Putamen (tissue), 1 donor: ENCODE measurements around the gene AFTPH.

Experiments used
- DNase-seq: peaks from one replicate; pipeline ENCODE4 v3.0.0-alpha.2; 2016; ENCODE audit warnings: low spot score

Gene AFTPH

DNA sequence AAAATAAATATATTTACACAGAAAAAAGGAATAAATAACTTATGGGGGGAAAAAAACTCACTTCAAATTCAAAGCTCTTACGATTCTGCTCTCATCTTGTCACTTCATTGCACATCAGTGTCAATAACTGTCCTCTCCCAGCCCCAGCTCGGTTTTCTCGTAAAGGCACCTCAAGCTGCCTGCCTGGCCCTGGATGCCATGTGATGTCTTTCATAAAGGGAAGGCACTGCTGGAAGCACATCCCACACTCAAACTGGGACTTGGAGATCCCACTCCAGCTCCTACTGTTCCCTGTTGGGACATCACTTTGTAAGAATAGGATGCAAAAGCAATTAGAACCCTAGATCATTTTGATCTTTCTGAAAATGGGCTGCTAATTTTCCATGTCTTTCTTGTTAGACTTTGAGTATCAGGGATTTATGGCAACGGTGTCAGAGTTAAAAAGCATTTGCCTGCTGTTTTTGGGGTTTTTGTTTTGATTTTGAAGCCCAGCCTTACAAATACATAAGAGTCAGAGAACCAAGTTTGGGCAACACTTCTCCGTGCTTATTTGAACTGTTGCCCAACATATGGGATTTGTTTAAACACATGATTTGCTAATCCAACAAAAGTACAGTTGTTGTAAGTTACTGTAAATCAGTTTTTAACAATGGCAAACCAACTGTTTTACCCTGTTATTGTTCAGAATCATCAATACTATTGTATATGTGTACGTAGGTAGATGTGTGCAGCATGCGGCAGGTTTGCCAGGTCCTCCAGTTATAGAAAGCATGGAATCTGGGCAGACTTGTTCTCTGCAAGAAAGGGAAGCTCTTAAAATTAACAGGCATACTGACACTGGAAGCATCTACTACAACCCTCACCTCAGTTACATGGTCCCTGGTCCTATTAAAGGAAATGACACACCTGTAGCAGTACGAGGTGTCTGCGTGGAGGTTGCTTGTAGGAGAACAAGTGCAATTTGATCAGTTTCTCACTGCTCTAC, 109.0 kb downstream of the AFTPH start:
- no peak for DNase-seq

DNA sequence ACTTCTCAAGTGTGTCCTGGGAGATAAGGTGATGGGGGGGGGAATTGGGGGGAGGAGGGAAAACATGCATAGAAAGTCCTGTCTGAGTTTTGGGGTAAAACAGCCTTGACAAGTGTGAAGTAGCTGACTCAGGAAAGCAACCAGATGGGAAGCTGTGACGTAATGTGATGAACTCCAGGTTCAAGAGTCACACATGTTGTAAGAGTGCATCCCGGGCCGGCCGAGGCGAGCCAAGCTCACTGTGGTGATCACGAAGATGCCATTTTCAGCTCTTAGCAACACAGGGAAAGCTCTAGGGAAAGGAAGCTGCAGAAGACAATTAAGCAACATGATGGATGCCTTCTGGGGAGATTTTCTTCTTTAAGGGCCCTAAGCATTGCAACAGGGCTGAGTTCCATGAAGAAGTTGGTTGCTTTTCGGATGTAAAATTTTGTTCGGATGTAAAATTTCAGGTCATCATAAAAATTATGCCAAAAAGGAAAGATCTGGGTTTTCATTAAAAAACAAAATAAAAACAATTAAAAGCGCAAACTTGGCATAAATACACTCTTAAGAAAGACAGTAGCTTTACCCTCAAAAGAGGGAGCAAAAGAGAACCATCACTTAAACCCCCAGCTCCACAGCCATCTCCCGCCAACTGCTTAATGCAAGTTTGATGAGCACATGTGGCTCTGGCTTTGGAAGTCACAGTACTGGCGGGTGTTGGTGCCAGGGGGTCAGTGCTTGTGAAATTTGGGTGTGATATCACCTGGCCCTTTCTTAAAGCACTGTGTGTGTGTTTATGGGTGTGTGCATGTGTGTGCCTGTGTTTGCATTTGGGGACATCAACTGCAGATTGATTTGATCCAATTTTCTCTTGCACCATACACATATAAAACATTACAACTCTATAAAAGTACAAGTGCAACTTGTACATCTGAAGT, 110.5 kb downstream of the AFTPH start:
- no peak for DNase-seq

DNA sequence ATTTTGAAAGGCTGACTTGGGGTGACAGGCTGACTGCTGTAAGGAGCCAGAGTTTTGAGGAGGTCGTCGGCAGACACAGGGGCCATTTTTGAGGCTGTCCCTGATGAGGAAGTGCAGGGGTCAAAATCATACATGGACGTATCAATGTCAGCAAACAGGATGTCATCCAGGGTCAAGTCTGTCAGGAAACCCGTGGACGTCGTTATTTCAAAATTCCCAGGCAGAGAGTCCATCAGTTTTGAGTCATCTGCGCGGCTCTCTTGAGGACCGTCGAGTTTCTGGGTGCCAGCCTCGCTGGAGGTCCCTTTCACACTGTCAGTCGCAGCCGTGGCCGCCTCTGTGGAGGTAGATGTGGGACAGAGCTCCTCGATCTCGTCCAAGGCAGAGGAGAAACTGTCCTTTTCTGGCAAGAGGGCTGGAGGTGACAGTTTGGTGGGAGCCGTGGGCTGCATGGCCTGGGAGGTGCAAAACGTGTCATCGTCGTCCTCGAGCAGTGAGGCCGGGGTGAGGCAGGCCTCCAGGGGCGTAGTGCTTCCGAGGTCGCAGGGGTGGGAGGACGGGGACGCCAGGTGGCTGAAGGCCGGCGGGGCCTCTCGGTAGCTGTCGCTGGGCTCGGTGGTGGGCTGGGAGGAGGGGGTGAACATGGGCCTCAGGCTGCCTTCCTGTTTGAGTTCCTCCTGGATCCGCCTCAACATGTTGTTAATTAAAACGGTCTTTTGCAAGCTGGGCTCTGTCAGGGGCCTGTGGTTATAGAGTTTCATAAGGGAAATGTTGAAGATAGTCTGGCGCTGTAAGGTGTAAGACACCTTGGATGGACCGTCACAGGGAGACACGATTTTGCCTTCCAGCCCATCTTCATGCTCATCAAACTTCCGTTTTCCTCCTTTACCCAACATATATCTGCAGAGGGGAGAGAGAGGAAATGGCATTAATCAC, 112.1 kb downstream of the AFTPH start:
- DNase-seq, result no peak

DNA sequence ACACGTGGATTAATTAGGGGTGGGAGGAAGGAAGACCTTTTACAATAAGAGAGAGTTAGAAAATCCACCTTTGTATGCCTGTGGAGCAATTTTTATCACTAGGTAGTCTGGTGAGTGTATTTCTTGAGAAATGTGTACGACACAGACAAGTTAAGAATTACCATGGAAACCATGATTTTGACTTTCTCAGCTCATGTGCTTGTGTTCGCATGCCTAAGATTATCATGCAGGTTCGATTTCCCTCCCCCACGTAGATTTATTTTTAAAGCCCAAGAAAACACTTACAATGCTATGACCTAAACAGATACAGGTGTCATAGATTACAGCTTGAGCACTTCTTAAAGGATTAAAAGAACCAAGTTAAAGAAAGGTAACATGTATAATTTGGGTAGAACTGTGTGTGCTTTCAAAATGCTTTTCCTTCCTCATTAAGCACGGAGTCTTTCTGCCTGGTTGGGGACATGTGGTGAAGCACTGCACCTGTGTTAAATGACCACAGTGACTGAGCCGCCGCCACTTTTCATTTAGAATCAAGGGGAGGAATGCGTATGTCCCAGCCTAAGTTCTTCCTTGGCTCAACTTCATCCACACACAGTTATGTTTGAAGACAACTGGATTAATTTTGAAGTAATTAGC, 113.0 kb downstream of the AFTPH start:
- DNase-seq, result no peak

DNA sequence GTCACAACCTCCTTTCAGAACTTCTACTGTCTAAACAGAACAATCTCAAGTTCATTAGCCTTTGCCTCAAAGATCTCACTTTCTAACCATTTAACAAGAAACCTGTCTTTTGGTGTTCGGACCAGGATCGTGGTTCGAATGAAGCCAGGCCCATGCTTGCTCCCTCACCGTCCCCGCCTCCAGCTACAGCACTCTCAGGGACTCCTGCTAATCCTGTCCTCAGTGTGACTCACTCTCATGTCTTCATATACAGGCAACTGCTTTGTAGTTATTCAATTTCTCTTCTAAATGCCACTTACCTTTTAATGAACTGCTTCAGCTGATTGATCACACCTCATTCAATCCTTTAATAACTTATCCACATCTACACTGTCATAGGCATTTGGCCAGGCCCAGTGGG, 113.8 kb downstream of the AFTPH start:
- DNase-seq, result no peak

DNA sequence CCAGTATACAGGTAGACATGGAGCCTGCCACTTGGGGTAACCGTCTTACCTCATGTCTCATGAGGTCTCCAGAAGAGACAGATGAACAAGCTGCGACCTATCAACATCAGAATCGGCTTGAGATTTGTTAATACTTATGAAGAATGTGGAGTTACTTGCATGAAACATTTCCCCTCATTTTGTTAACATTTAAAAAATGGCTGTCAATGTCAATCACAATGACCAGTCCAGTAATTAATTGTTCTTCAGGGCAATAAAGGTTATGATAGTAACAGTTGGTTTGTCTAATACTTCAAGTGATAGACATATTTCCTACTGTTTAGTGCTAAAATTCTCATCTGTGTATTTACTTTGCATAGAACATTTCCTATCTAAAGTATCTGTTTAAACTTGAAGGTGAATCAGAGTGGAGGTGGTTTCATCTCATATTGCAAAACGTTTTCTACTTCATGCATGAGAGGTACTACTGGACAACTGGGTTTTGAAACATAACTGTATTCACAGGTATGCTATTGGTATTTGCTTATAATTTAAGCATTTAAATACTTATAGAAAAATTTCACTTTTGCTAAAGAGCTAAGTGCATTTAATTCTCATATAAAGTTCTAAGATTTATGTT, 114.5 kb downstream of the AFTPH start:
- DNase-seq, result no peak

DNA sequence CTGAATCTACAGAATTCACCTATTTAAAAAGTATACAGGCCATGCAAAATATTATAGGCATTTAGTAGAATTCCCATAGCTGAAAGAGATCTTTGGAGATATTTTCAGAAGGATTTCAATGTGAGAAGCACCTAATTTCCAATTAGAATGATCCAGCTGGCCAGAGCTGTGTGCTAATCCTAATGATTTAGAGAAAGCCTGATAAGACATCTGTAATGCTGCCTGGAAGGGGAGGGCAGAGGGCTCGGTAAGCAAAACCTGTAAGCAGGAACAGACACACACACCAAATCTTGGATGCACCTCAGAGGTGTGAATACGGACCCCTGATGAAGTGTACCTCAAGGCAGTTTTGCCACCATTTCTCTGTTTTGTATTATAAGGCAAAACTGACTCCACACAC, 115.6 kb downstream of the AFTPH start:
- DNase-seq, result no peak

DNA sequence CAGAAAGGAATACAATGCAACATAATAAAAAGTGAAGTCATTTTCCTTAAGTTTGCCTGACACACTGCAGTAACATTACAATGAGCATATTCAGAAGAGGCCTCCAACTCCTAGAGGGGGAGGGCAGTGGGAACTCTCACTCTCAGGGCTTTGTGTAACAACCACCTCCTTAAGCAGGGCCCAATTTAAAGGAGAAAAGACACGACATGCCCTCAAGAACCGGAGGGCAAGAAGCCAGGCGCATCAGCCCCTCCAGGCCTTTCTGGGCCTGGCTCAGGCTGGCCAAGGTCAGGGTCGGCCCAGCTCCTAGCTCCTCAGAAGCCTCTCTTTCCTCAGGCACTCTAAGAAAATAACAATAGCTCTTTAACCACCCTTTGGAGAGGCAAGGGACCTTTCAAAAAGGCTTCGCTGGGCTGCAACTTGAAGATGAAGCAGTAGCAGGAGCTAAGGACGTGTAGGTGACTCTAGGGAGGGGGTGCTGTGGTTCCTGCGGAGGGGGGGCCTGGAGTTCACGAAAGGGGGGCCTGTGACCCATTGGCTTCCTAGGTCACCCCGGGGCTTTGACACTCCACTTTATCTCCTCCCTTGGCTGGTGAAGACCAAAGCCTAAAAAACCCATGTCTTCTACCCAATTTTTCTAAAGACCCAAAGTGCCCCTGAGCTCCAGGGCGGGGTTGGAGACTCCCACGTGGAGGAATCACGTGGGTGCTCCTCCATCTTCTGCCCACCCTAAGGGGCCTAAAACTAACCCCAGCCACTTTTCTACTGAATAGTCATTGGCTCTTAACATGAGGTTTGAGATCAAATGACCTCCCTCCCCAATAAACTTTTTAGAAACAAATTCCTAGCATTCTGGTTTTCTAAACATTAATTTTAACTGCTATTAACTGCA, 116.3 kb downstream of the AFTPH start:
- no peak for DNase-seq

DNA sequence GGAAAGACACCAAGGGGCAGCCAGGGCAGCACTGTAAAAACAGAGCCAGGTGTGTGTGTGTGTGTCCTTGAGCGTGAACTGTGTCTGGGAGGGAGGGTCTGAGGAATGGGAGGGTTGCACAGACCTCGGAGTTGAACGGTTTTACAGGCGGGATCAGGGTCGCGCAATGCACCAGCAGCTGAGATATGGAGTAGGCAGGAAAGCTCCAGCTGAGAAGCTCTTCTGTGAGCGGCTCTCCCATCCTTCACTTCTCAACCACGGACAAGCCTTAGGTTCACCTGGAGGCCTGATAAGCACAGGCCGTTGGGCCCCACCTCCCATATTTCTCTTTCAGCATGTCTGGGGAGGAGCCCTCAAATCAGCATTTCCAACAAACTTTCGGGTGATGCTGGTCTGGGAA, 117.5 kb downstream of the AFTPH start:
- no peak for DNase-seq
